Measurements from ENCODE around the gene DRD1.

DRD1 gene

DNA sequence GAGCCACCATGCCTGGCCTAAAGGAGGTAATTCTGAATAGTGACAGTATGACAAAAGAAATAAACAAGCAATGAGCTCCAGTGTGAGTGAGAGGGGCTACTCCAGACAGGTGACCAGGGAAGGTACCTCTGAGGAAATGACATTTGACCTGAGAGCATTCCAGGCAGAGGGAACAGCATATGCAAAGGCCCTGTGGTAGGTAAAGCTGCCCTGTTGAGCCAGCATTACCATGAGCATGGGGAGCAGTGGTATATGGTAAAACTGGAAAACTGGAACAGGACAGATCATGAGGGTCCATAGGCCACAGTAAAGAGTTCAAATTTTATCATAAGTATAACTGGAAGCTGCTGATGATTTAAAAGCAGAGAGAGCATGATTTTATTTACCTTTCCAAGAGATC, 28.4 kb upstream of the DRD1 start:
- H3K4me3 ChIP-seq (ENCODE audit: low read depth in 1 of 2, low read length in 1 of 2): no peak overlapping the region
- TF ChIP-seq, protein P1, sequence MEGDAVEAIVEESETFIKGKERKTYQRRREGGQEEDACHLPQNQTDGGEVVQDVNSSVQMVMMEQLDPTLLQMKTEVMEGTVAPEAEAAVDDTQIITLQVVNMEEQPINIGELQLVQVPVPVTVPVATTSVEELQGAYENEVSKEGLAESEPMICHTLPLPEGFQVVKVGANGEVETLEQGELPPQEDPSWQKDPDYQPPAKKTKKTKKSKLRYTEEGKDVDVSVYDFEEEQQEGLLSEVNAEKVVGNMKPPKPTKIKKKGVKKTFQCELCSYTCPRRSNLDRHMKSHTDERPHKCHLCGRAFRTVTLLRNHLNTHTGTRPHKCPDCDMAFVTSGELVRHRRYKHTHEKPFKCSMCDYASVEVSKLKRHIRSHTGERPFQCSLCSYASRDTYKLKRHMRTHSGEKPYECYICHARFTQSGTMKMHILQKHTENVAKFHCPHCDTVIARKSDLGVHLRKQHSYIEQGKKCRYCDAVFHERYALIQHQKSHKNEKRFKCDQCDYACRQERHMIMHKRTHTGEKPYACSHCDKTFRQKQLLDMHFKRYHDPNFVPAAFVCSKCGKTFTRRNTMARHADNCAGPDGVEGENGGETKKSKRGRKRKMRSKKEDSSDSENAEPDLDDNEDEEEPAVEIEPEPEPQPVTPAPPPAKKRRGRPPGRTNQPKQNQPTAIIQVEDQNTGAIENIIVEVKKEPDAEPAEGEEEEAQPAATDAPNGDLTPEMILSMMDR (IDR thresholded peaks at IDR 0.05): no peak
- no peaks in the 10 kb centered on the region for H3K9me3 ChIP-seq
- H3K27me3 ChIP-seq: peaks cover 97% of the 10 kb centered on the region
- no peak overlapping the region for H3K27ac ChIP-seq
- no peaks in the 10 kb centered on the region for H3K36me3 ChIP-seq
- no peaks in the 10 kb centered on the region for H3K4me1 ChIP-seq (ENCODE audit: control insufficient read depth in 1 of 2, insufficient read depth in 1 of 2, low read depth in 1 of 2, low read length in 1 of 2)

GRCh38 chr5:175471628-175472027, 27.6 kb upstream of the DRD1 start:
- TF ChIP-seq, protein P1 (IDR thresholded peaks at IDR 0.05): no peak
- peaks cover 97% of the 10 kb centered on the region for H3K27me3 ChIP-seq
- no peaks in the 10 kb centered on the region for H3K36me3 ChIP-seq
- no peak overlapping the region for H3K4me3 ChIP-seq (ENCODE audit: low read depth in 1 of 2, low read length in 1 of 2)
- H3K4me1 ChIP-seq (ENCODE audit: control insufficient read depth in 1 of 2, insufficient read depth in 1 of 2, low read depth in 1 of 2, low read length in 1 of 2): peaks cover 0 to 5% of the 10 kb centered on the region in 2 experiments
- no peaks in the 10 kb centered on the region for H3K9me3 ChIP-seq
- no peak overlapping the region for H3K27ac ChIP-seq

DNA sequence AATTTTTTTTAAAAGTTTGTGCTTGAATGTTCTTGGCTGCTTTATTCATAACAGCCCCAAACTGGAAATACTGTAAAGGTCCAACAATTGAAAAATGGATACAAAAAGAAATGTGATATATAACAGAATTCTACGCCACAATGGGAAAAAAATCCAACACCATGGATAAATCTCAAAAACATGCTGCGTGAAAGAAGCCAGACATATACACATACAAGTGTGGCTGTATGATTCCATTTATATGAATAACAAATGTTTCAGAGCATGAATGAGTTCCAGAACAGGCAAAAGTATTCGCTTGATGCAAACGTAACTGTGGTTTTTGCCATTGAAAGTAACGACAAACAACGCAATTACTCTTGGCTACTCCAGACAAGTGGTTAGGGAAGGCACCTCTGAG, 27.2 kb upstream of the DRD1 start:
- Histone ChIP-seq H3K4me1 (ENCODE audit: control insufficient read depth in 1 of 2, insufficient read depth in 1 of 2, low read depth in 1 of 2, low read length in 1 of 2) (peaks cover 0 to 5% of the 10 kb centered on the region in 2 experiments), H3K4me3 (ENCODE audit: low read depth in 1 of 2, low read length in 1 of 2) (no peak overlapping the region), H3K27ac (no peak overlapping the region), H3K27me3 (peaks cover 97% of the 10 kb centered on the region), H3K36me3 (no peaks in the 10 kb centered on the region), H3K9me3 (no peaks in the 10 kb centered on the region)
- TF ChIP-seq, protein P1 (IDR thresholded peaks at IDR 0.05): no peak

GRCh38 chr5:175470781-175471180, 26.8 kb upstream of the DRD1 start:
- Histone ChIP-seq H3K4me3 (ENCODE audit: low read depth in 1 of 2, low read length in 1 of 2) (no peak overlapping the region), H3K4me1 (ENCODE audit: control insufficient read depth in 1 of 2, insufficient read depth in 1 of 2, low read depth in 1 of 2, low read length in 1 of 2) (peaks cover 0 to 5% of the 10 kb centered on the region in 2 experiments), H3K9me3 (no peaks in the 10 kb centered on the region), H3K27me3 (peaks cover 97% of the 10 kb centered on the region), H3K27ac (no peak overlapping the region), H3K36me3 (no peaks in the 10 kb centered on the region)
- TF ChIP-seq, protein P1 (IDR thresholded peaks at IDR 0.05): no peak

DNA sequence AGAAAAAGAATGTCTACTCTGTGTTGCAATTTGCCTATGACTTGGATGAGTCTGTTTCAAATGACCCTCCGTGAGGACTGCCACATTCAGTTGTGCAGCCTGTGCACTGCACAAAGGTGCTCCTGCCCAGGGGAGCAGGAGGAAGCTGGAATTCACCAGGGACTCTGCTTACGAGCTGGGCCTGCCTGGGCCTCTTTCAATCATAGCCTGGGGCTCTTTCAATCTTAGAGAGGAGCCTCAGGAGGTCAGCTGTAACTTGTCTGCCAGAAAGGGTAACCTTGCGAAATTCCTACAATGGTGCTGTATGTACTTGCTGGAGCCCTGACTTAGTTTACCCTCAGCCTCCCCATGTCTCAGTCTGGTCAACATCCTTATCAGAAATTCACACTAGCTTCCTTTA, 25.9 kb upstream of the DRD1 start:
- Histone ChIP-seq H3K4me3 (ENCODE audit: low read depth in 1 of 2, low read length in 1 of 2) (no peak overlapping the region), H3K27ac (no peak overlapping the region), H3K9me3 (no peaks in the 10 kb centered on the region), H3K36me3 (no peaks in the 10 kb centered on the region), H3K27me3 (peaks cover 92% of the 10 kb centered on the region), H3K4me1 (ENCODE audit: control insufficient read depth in 1 of 2, insufficient read depth in 1 of 2, low read depth in 1 of 2, low read length in 1 of 2) (peaks cover 0 to 5% of the 10 kb centered on the region in 2 experiments)
- TF ChIP-seq, protein P1 (IDR thresholded peaks at IDR 0.05): no peak

DNA sequence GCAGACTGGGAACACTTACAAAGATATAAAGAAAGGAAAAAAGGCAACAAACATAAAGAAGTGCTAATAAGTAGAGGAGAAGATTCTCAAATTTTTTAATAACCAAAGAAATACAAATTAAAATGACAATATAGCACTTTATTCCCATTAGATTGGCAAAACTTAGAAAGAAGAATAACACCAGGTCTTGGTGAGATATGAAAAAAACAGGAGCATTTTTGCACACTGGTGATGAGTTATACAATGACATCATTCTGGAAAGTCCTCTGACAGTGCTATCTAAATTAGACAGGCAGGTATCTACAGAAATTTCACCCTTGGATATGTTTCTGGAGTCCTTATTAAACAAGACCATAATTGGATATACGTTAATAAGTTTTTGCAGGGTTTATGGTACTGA, 24.9 kb upstream of the DRD1 start:
- TF ChIP-seq, protein P1 (IDR thresholded peaks at IDR 0.05): no peak
- Histone ChIP-seq H3K36me3 (no peaks in the 10 kb centered on the region), H3K9me3 (no peaks in the 10 kb centered on the region), H3K4me1 (ENCODE audit: control insufficient read depth in 1 of 2, insufficient read depth in 1 of 2, low read depth in 1 of 2, low read length in 1 of 2) (peaks cover 3 to 10% of the 10 kb centered on the region in 2 experiments), H3K27ac (no peak overlapping the region), H3K27me3 (peaks cover 84% of the 10 kb centered on the region), H3K4me3 (ENCODE audit: low read depth in 1 of 2, low read length in 1 of 2) (no peak overlapping the region)

All from neutrophil (primary cell).